HFF-Myc (cell line): ENCODE data around the gene ALDH1L1.
"Not testable (repeated sequence)": the region's sequence is repeated elsewhere in the genome, so short reads cannot be mapped to it uniquely, and the experiment has no call there.

ENCODE experiments used
- DNase-seq: peaks from one replicate; pipeline ENCODE4 v3.0.0-alpha.2; 2011; ENCODE audit warnings: low read depth; ENCODE audit errors: extremely low read depth
- H3K4me3 ChIP-seq: replicated peaks from 2 replicates; pipeline ENCODE4 v1.5.1; 2011; ENCODE audit warnings: low read depth, mild to moderate bottlenecking, control low read depth, low read length
- CTCF ChIP-seq: IDR thresholded peaks from 2 replicates; pipeline ENCODE4 v1.5.1; 2012; ENCODE audit warnings: mild to moderate bottlenecking, low read depth, low read length, control low read depth; ENCODE audit errors: missing control alignments

ALDH1L1 gene

GRCh38 chr3:126078866-126079265 is 101.5 kb downstream of the ALDH1L1 start:
- no peak for DNase-seq
- no peak for TF ChIP-seq CTCF
- no peak overlapping the region for H3K4me3 ChIP-seq

- no peak for TF ChIP-seq CTCF
- DNase-seq = no peak
- no peak overlapping the region for H3K4me3 ChIP-seq
Observed at GRCh38 chr3:126077754-126078153, 102.6 kb downstream of the ALDH1L1 start.

GRCh38 chr3:126076140-126076539 is 104.2 kb downstream of the ALDH1L1 start:
- no peak for TF ChIP-seq CTCF
- no peak overlapping the region for H3K4me3 ChIP-seq
- no peak for DNase-seq

- DNase-seq = no peak
- no peak overlapping the region for H3K4me3 ChIP-seq
- no peak for TF ChIP-seq CTCF
Observed at GRCh38 chr3:126070146-126070545, 110.2 kb downstream of the ALDH1L1 start.

GRCh38 chr3:126067959-126068358 is 112.4 kb downstream of the ALDH1L1 start:
- TF ChIP-seq CTCF = no peak
- no peak for DNase-seq
- no peak overlapping the region for H3K4me3 ChIP-seq

- not testable (repeated sequence) for DNase-seq
Observed at GRCh38 chr3:126066676-126067075, 113.7 kb downstream of the ALDH1L1 start.

GRCh38 chr3:126065876-126066275 is 114.5 kb downstream of the ALDH1L1 start:
- TF ChIP-seq CTCF = no peak
- H3K4me3 ChIP-seq = no peak overlapping the region
- DNase-seq = no peak

More at GRCh38 chr3:126066676-126067075, 113.7 kb downstream of the ALDH1L1 start:
- not testable (repeated sequence) for H3K4me3 ChIP-seq
